ENCODE results near the gene KRT26. TPM values are rescaled to one million over a fixed set of nuclear protein-coding genes. Genes with fewer than 3 reads are reported as not detected.

The KRT26 gene
- total and polyA plus RNA-seq, 2 of the 13 experiments (the other 11 are each of a cell fraction or from before 2014, with no cell fraction given) = not detected

GRCh38 chr17:40819528-40820125 is 47.6 kb upstream of the KRT26 start (continued):
- TF ChIP-seq ZBTB40 (IDR thresholded peaks at IDR 0.05) (no peak), ZBTB40 (CRISPR knock-in tag; IDR thresholded peaks at IDR 0.05) (no peak), SAP130 (CRISPR knock-in tag; IDR thresholded peaks at IDR 0.05; ENCODE audit: low read depth) (peak; percentile 5; the same call in 1 of the 2 replicates), MAF1 (CRISPR knock-in tag; IDR thresholded peaks at IDR 0.05; ENCODE audit: borderline replicate concordance) (0 out of 2 replicates have a peak, but pooled peaks have one; percentile 42), ZNF264 (CRISPR knock-in tag; IDR thresholded peaks at IDR 0.05) (0 out of 2 replicates have a peak, but pooled peaks have one; percentile 24), ATAD3A (CRISPR knock-in tag; IDR thresholded peaks at IDR 0.05) (no peak), ZNF883 (CRISPR knock-in tag; IDR thresholded peaks at IDR 0.05; ENCODE audit: not compliant biosample characterization) (no peak), TEAD3 (CRISPR knock-in tag; optimal IDR thresholded peaks at IDR 0.05; ENCODE audit: borderline replicate concordance) (peak; percentile 24), MAFG (CRISPR knock-in tag; IDR thresholded peaks at IDR 0.05) (no peak), BATF2 (CRISPR knock-in tag; IDR thresholded peaks at IDR 0.05) (no peak), ISX (CRISPR knock-in tag; conservative IDR thresholded peaks at IDR 0.05) (0 out of 2 replicates have a peak, but pooled peaks have one; percentile 46), DNMT3B (CRISPR knock-in tag; conservative IDR thresholded peaks at IDR 0.05) (0 out of 2 replicates have a peak, but pooled peaks have one; percentile 18), ZNF607 (CRISPR knock-in tag; IDR thresholded peaks at IDR 0.05; ENCODE audit: borderline replicate concordance) (no peak), HOMEZ (CRISPR knock-in tag; IDR thresholded peaks at IDR 0.05; ENCODE audit: low read depth) (0 out of 2 replicates have a peak, but pooled peaks have one; percentile 23), KLF11 (CRISPR knock-in tag; IDR thresholded peaks at IDR 0.05) (0 out of 2 replicates have a peak, but pooled peaks have one; percentile 47), KLF16 (CRISPR knock-in tag; IDR thresholded peaks at IDR 0.05) (peak in 1 of 2 experiments; percentile 43; a peak in 1 of 4 replicates), ZNF503 (CRISPR knock-in tag; IDR thresholded peaks at IDR 0.05) (peak; percentile 47; the same call in 1 of the 2 replicates), IKZF1 (IDR thresholded peaks at IDR 0.05) (no peak)
